CD14-positive monocyte (primary cell): ENCODE measurements around the gene PANK2. TPM values are rescaled to one million over a fixed set of nuclear protein-coding genes. Genes with fewer than 3 reads are reported as not detected.
A peak's percentile ranks its signal among the peaks of the same experiment; 100 is the strongest.

Source experiments
- DNase-seq, 3 donors: peaks; one replicate each; pipeline ENCODE4 v3.0.0-alpha.2; 2011 to 2022
- H2AFZ ChIP-seq: 2 replicates; pipeline ENCODE4 v1.6.0; 2012; ENCODE audit warnings: mild to moderate bottlenecking, low read depth, low read length, inconsistent platforms; ENCODE audit not compliant: insufficient read depth, poor library complexity, severe bottlenecking
- H3K27ac ChIP-seq, 2 donors: 1 replicate in 1 of 2; 2 replicates in 1 of 2; pipeline ENCODE4 v1.5.1; 2012 to 2013; ENCODE audit warnings: low read length in 2 of 2, control low read depth in 1 of 2, inconsistent platforms in 1 of 2, low read depth in 1 of 2, mild to moderate bottlenecking in 1 of 2
- H3K27me3 ChIP-seq, 2 donors: one replicate each; pipeline versions ENCODE4 v1.6.0 to v1.6.1; 2011 to 2013; ENCODE audit warnings: low read length in 2 of 2; ENCODE audit not compliant: control insufficient read depth in 2 of 2, insufficient read depth in 2 of 2
- H3K36me3 ChIP-seq, 2 donors: replicated peaks in 1 of 2; 1 replicate in 1 of 2; 2 replicates in 1 of 2; pipeline versions ENCODE4 v1.5.1 to v1.6.1; 2012 to 2013; ENCODE audit warnings: low read length in 2 of 2, control low read depth in 1 of 2, inconsistent platforms in 1 of 2, mild to moderate bottlenecking in 1 of 2; ENCODE audit not compliant: insufficient read depth in 2 of 2, control insufficient read depth in 1 of 2
- H3K4me1 ChIP-seq, 2 donors: 1 replicate in 1 of 2; 2 replicates in 1 of 2; pipeline versions ENCODE4 v1.5.1 to v1.6.1; 2012 to 2013; ENCODE audit warnings: low read length in 2 of 2, control low read depth in 1 of 2, inconsistent platforms in 1 of 2, mild to moderate bottlenecking in 1 of 2, moderate library complexity in 1 of 2; ENCODE audit not compliant: insufficient read depth in 2 of 2, control insufficient read depth in 1 of 2
- H3K4me2 ChIP-seq: replicated peaks from 2 replicates; pipeline ENCODE3; 2012; ENCODE audit warnings: low read length, moderate library complexity, mild to moderate bottlenecking; ENCODE audit not compliant: poor library complexity, severe bottlenecking; ENCODE audit errors: extremely low read depth
- H3K4me3 ChIP-seq, 3 experiments: fragments of 200-600 bp in 1 of 3; sonication (generic) in 1 of 3; replicated peaks in 1 of 3; 1 replicate in 2 of 3; 2 replicates in 1 of 3; pipeline ENCODE4 v1.5.1; 2011 to 2013; ENCODE audit warnings: low read length in 3 of 3, mild to moderate bottlenecking in 3 of 3, control low read depth in 2 of 3, low read depth in 2 of 3, inconsistent platforms in 1 of 3, moderate library complexity in 1 of 3
- H3K79me2 ChIP-seq: 2 replicates; pipeline ENCODE4 v1.6.0; 2012; ENCODE audit warnings: mild to moderate bottlenecking, control low read depth, inconsistent platforms, low read length, moderate library complexity; ENCODE audit not compliant: insufficient read depth
- H3K9ac ChIP-seq: 2 replicates; pipeline ENCODE4 v1.6.0; 2017; ENCODE audit warnings: low read length, mild to moderate bottlenecking; ENCODE audit not compliant: insufficient read depth, poor library complexity, severe bottlenecking
- H3K9me3 ChIP-seq, 2 donors: replicated peaks in 1 of 2; 1 replicate in 1 of 2; 2 replicates in 1 of 2; pipeline versions ENCODE4 v1.5.1 to v1.6.1; 2012 to 2013; ENCODE audit warnings: low read length in 2 of 2, control low read depth in 1 of 2; ENCODE audit not compliant: control insufficient read depth in 1 of 2, insufficient read depth in 1 of 2
- H4K20me1 ChIP-seq: 2 replicates; pipeline ENCODE4 v1.6.0; 2012; ENCODE audit warnings: mild to moderate bottlenecking, low read length, control low read depth, moderate library complexity; ENCODE audit not compliant: insufficient read depth
- H3K27ac Mint-ChIP-seq, 7 donors: one replicate each; pipeline ENCODE4 v1.8.0; 2020; ENCODE audit warnings: mild to moderate bottlenecking in 7 of 7, mixed read lengths in 7 of 7, moderate library complexity in 6 of 7, inconsistent platforms in 2 of 7
- H3K27me3 Mint-ChIP-seq, 3 donors: one replicate each; pipeline ENCODE4 v1.8.0; 2021 to 2022; ENCODE audit warnings: low read depth in 3 of 3, mild to moderate bottlenecking in 3 of 3, mixed read lengths in 3 of 3, moderate library complexity in 3 of 3, inconsistent platforms in 1 of 3
- H3K36me3 Mint-ChIP-seq, 2 donors: one replicate each; pipeline ENCODE4 v1.8.0; 2020; ENCODE audit warnings: mixed read lengths in 2 of 2, inconsistent platforms in 1 of 2, mild to moderate bottlenecking in 1 of 2
- H3K4me1 Mint-ChIP-seq: one replicate; pipeline ENCODE4 v1.8.0; 2020; ENCODE audit warnings: mild to moderate bottlenecking, mixed read lengths
- H3K4me3 Mint-ChIP-seq, 2 donors: one replicate each; pipeline ENCODE4 v1.8.0; 2020; ENCODE audit warnings: mild to moderate bottlenecking in 2 of 2, mixed read lengths in 2 of 2, moderate library complexity in 1 of 2
- H3K9me3 Mint-ChIP-seq, 7 donors: one replicate each; pipeline ENCODE4 v1.8.0; 2020 to 2022; ENCODE audit warnings: mixed read lengths in 7 of 7, mild to moderate bottlenecking in 6 of 7, moderate library complexity in 6 of 7, inconsistent platforms in 2 of 7
- CTCF ChIP-seq: fragments of 200-600 bp; IDR thresholded peaks from one replicate; pipeline ENCODE4 v1.8.0; 2022; ENCODE audit warnings: antibody characterized with exemption, mild to moderate bottlenecking
- WGBS: methylation state at CpG from one replicate; pipeline ENCODE4 v1.1.5; 2013; ENCODE audit warnings: missing lambda C conversion rate; ENCODE audit not compliant: insufficient coverage; 5-methylcytosine and 5-hydroxymethylcytosine counted together
- intact Hi-C, 2 donors: fragments of 100-400 bp; cut with micrococcal nuclease; formaldehyde crosslinking; loops; one replicate each; pipeline versions ENCODE4 v1.15.0 to v1.15.1; 2023
- polyA plus RNA-seq, 3 donors: library from polyadenylated mRNA; depleted of rRNA in 1 of 3; unstranded in 2 of 3; stranded (reverse) in 1 of 3; fragments of 300-500 nt in 2 of 3; fragments of >200 nt in 1 of 3; fragmentation: Illumina TruSeq in 2 of 3; gene quantifications; 1 replicate in 2 of 3; 2 replicates in 1 of 3; pipeline ENCODE4 v1.2.3, GENCODE V29; 2012 to 2021

Gene PANK2
- polyA plus RNA-seq, 3 donors: 36.8 to 65.7 (median 48.0) TPM

GRCh38 chr20:3935295-3935955 lies 46.2 kb downstream of the PANK2 start:
- Mint-ChIP-seq H3K9me3 (no peaks in the 10 kb centered on the region), H3K36me3 (peaks cover 46 to 86% of the 10 kb centered on the region in 2 donors), H3K4me1 (peaks cover 43% of the 10 kb centered on the region), H3K27ac (peak overlapping the region in 6 of 7 donors; percentile 11 to 81 (median 68)), H3K27me3 (no peaks in the 10 kb centered on the region), H3K4me3 (no peak overlapping the region)
- Histone ChIP-seq H3K27me3 (no peaks in the 10 kb centered on the region), H3K4me2 (no peak overlapping the region), H3K4me3 (no peak overlapping the region), H4K20me1 (peaks cover 13% of the 10 kb centered on the region), H3K4me1 (peaks cover 27 to 36% of the 10 kb centered on the region in 2 donors), H3K79me2 (peaks cover 58% of the 10 kb centered on the region), H2AFZ (no peak overlapping the region), H3K9ac (no peak overlapping the region), H3K9me3 (no peaks in the 10 kb centered on the region), H3K27ac (peak overlapping the region in 1 of 2 donors; percentile 84), H3K36me3 (peaks cover 53 to 87% of the 10 kb centered on the region in 2 donors)
- 86% methylated on average over 5 of the region's 6 CpGs for WGBS
- no peak for DNase-seq
- TF ChIP-seq CTCF: no peak
- intact Hi-C loops: no loop called here

- DNase-seq: no peak
- Histone ChIP-seq H4K20me1 (peaks cover 13% of the 10 kb centered on the region), H3K4me3 (no peak overlapping the region), H3K4me2 (no peak overlapping the region), H3K27ac (peak overlapping the region in 1 of 2 donors; percentile 84), H3K4me1 (peaks cover 22 to 31% of the 10 kb centered on the region in 2 donors), H3K27me3 (no peaks in the 10 kb centered on the region), H2AFZ (no peak overlapping the region), H3K9me3 (no peaks in the 10 kb centered on the region), H3K9ac (no peak overlapping the region), H3K79me2 (peaks cover 58% of the 10 kb centered on the region), H3K36me3 (peaks cover 58 to 92% of the 10 kb centered on the region in 2 donors)
- Mint-ChIP-seq H3K27me3 (no peaks in the 10 kb centered on the region), H3K4me1 (peaks cover 38% of the 10 kb centered on the region), H3K36me3 (peaks cover 51 to 92% of the 10 kb centered on the region in 2 donors), H3K9me3 (no peaks in the 10 kb centered on the region), H3K4me3 (no peak overlapping the region), H3K27ac (peak overlapping the region in 4 of 7 donors; percentile 24 to 81 (median 64))
- TF ChIP-seq CTCF: no peak
- intact Hi-C loops: no loop called here
- 100% methylated on average over 1 of the region's 2 CpGs for WGBS
Measured at GRCh38 chr20:3935956-3936340, 46.8 kb downstream of the PANK2 start.
